GM23248 (cell line): ENCODE data around the gene APLF.

Experiments
- EZH2 ChIP-seq: fragments of 200-600 bp; sonication (generic); IDR thresholded peaks from 2 replicates; pipeline ENCODE4 v1.6.1; 2018; ENCODE audit warnings: antibody characterized with exemption, mild to moderate bottlenecking; ENCODE audit not compliant: insufficient read depth, poor library complexity, severe bottlenecking
- EZH2phosphoT487 ChIP-seq: fragments of 200-600 bp; sonication (generic); IDR thresholded peaks from 2 replicates; pipeline ENCODE4 v1.6.1; 2018; ENCODE audit warnings: antibody characterized with exemption, moderate library complexity, mild to moderate bottlenecking, low read depth; ENCODE audit not compliant: insufficient read depth

DNA sequence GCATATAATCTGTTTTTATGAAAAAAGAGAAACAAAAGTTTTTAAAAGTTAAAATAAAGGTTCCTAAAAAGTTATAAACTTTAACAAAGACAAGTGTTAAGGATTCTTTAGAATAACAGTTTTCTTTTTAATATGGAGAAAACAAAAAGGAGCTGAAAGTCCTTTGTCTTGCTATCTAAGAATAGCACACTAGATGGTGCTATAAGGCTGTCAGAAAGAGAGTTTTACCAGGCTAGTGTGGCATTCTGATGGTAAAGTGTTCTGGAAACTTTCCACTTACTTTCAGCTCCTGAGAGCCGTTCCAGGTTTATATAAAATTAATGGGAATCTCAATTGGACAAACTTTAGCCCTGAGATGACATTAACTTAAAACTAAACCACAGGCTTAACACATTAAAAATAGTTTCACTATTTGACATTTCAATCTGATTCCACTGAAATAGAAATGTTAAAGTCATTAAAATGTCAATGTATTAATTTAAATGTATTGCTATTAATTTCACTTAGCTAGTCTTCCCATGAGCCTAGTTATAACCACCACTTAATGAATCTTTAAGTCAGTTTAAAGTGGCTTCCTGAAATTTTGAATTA lies 4.0 kb upstream of the APLF start:
- TF ChIP-seq EZH2 (no peak), EZH2phosphoT487 (no peak)
